ENCODE results near the gene PLXNA3. TPM values are rescaled to one million over a fixed set of nuclear protein-coding genes. Genes with fewer than 3 reads are reported as not detected.

The PLXNA3 gene
- total and polyA plus RNA-seq, 2 experiments from 2014 or later = 25.9 to 35.1 TPM

DNA sequence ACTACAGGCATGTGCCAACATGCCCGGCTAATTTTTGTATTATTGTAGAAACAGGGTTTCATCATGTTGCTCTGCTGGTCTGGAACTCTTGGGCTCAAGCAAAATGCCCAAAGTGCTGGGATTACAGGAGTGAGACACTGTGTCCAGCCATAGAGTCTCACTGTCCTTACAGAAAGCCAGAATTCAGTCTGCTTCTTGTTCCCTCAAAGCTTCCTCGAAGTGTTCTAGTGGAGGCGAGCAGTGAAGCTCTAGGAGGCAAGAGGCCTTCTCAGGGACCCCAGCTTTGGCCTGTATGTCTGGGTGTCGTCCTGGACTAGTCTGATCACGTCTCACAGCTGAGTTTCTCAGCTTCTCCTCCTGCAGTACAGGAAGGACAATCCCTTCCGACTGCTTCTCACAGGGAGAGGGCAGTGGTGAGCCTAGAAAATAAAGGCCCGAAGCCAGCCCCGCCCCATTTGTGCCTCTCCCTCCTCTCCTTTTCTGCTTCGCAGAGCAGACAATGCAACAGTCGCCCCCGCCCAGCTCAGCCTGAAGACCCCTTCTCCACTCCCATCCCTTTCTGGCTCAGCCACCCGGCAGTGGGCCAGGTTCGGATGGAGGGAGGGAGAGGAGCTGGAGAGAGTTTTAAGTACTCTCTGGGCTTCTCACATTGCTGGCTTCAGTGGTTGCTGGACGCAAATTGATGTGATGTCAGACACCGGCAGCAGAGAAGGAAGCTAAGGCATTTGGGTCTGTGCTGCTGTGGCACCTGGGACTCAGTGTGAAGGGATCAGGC lies 69.0 kb downstream of the PLXNA3 start:
- H3K4me1 ChIP-seq (ENCODE audit: insufficient read depth) = no peaks in the 10 kb centered on the region
- H2AFZ ChIP-seq = peak overlapping the region; percentile 78
- WGBS, 2 experiments (ENCODE audit: low coverage in 1 of 2, low lambda C conversion rate in 2 of 2, missing lambda C conversion rate in 2 of 2) = 0 to 1% methylated on average over 12 of the region's 15 CpGs
- peak overlapping the region; percentile 89 for H3K4me2 ChIP-seq (ENCODE audit: unreplicated experiment)
- in situ Hi-C loops (cut with MboI) = no loop called here
- no peaks in the 10 kb centered on the region for H4K20me1 ChIP-seq (ENCODE audit: insufficient read depth)
- peak; percentile 83 for DNase-seq
- no peaks in the 10 kb centered on the region for H3K27me3 ChIP-seq (replicated peaks; ENCODE audit: insufficient read depth)
- TF ChIP-seq EZH2phosphoT487 (IDR thresholded peaks at IDR 0.05; ENCODE audit: insufficient read depth, low read depth) = no peak
- TF ChIP-seq EZH2 (IDR thresholded peaks at IDR 0.05; ENCODE audit: insufficient read depth, poor library complexity, severe bottlenecking) = no peak
- H3K27ac ChIP-seq = peak overlapping the region; percentile 79
- H3K9me3 ChIP-seq (ENCODE audit: low read depth) = no peaks in the 10 kb centered on the region
- H3F3A ChIP-seq (ENCODE audit: insufficient read depth) = no peaks in the 10 kb centered on the region
- peak overlapping the region; percentile 65 for H3K4me3 ChIP-seq
- no peaks in the 10 kb centered on the region for H3K9me2 ChIP-seq (ENCODE audit: insufficient read depth)
- no peaks in the 10 kb centered on the region for H3K36me3 ChIP-seq (ENCODE audit: low read depth)
- peak overlapping the region; percentile 75 for H3K9ac ChIP-seq
- H3K79me2 ChIP-seq (ENCODE audit: insufficient read depth) = no peaks in the 10 kb centered on the region

Small RNAs within 50 kb of the gene (microRNA-seq; reads per million reads assigned to microRNA genes)
- gene MIR6858 (ENCODE audit: borderline number of aligned reads) = 3.6 reads per million

Small RNAs within 50 kb of the gene (small RNA-seq; reads per million reads assigned to genes)
- gene MIR6858 (ENCODE audit: low read depth, low replicate concordance) (not detected), gene RN7SL697P (ENCODE audit: low read depth, low replicate concordance) (not detected)

Other genes starting within 250 kb of the PLXNA3 start
- gene OPN1MW2, start 238.5 kb upstream of the PLXNA3 start, total RNA-seq (2014; rRNA removed; shearing (Covaris generic)) = not detected in 2 replicates
- not detected in 2 replicates for gene OPN1MW2, start 238.5 kb upstream of the PLXNA3 start, polyA plus RNA-seq (2016; fragmentation: Nextera tagmentation; extraction: Ambion mirVana)
- gene OPN1MW3, start 200.7 kb upstream of the PLXNA3 start, total RNA-seq (2014; rRNA removed; shearing (Covaris generic)) = not detected in 2 replicates
- gene OPN1MW3, start 200.7 kb upstream of the PLXNA3 start, polyA plus RNA-seq (2016; fragmentation: Nextera tagmentation; extraction: Ambion mirVana) = not detected in 2 replicates
- gene TEX28, start 163.2 kb upstream of the PLXNA3 start, total RNA-seq (2014; rRNA removed; shearing (Covaris generic)) = not detected in 2 replicates
- not detected in 2 replicates for gene TEX28, start 163.2 kb upstream of the PLXNA3 start, polyA plus RNA-seq (2016; fragmentation: Nextera tagmentation; extraction: Ambion mirVana)
- gene TKTL1, start 162.5 kb upstream of the PLXNA3 start, total RNA-seq (2014; rRNA removed; shearing (Covaris generic)) = not detected in 2 replicates
- not detected in 2 replicates for gene TKTL1, start 162.5 kb upstream of the PLXNA3 start, polyA plus RNA-seq (2016; fragmentation: Nextera tagmentation; extraction: Ambion mirVana)
- 2,857 and 2,903 TPM in 2 replicates for gene FLNA, start 83.6 kb upstream of the PLXNA3 start, total RNA-seq (2014; rRNA removed; shearing (Covaris generic))
- 1,377 and 1,379 TPM in 2 replicates for gene FLNA, start 83.6 kb upstream of the PLXNA3 start, polyA plus RNA-seq (2016; fragmentation: Nextera tagmentation; extraction: Ambion mirVana)
- 39.7 TPM in 2 replicates for gene EMD, start 79.0 kb upstream of the PLXNA3 start, total RNA-seq (2014; rRNA removed; shearing (Covaris generic))
- gene EMD, start 79.0 kb upstream of the PLXNA3 start, polyA plus RNA-seq (2016; fragmentation: Nextera tagmentation; extraction: Ambion mirVana) = 86.6 and 96.0 TPM in 2 replicates
- 3,014 and 6,561 TPM in 2 replicates for gene RPL10, start 59.9 kb upstream of the PLXNA3 start, total RNA-seq (2014; rRNA removed; shearing (Covaris generic))
- 1,381 and 1,435 TPM in 2 replicates for gene RPL10, start 59.9 kb upstream of the PLXNA3 start, polyA plus RNA-seq (2016; fragmentation: Nextera tagmentation; extraction: Ambion mirVana)
- gene DNASE1L1, start 49.0 kb upstream of the PLXNA3 start, total RNA-seq (2014; rRNA removed; shearing (Covaris generic)) = 60.7 TPM in 2 replicates
- 16.6 and 17.0 TPM in 2 replicates for gene DNASE1L1, start 49.0 kb upstream of the PLXNA3 start, polyA plus RNA-seq (2016; fragmentation: Nextera tagmentation; extraction: Ambion mirVana)
- gene TAFAZZIN, start 46.7 kb upstream of the PLXNA3 start, total RNA-seq (2014; rRNA removed; shearing (Covaris generic)) = 17.6 and 38.8 TPM in 2 replicates
- 18.2 and 20.5 TPM in 2 replicates for gene TAFAZZIN, start 46.7 kb upstream of the PLXNA3 start, polyA plus RNA-seq (2016; fragmentation: Nextera tagmentation; extraction: Ambion mirVana)
- gene ATP6AP1, start 29.6 kb upstream of the PLXNA3 start, total RNA-seq (2014; rRNA removed; shearing (Covaris generic)) = 73.2 and 87.8 TPM in 2 replicates
- 156 and 158 TPM in 2 replicates for gene ATP6AP1, start 29.6 kb upstream of the PLXNA3 start, polyA plus RNA-seq (2016; fragmentation: Nextera tagmentation; extraction: Ambion mirVana)
- 196 and 228 TPM in 2 replicates for gene GDI1, start 21.1 kb upstream of the PLXNA3 start, total RNA-seq (2014; rRNA removed; shearing (Covaris generic))
- gene GDI1, start 21.1 kb upstream of the PLXNA3 start, polyA plus RNA-seq (2016; fragmentation: Nextera tagmentation; extraction: Ambion mirVana) = 82.2 and 87.1 TPM in 2 replicates
- gene FAM50A, start 14.1 kb upstream of the PLXNA3 start, total RNA-seq (2014; rRNA removed; shearing (Covaris generic)) = 52.5 and 54.7 TPM in 2 replicates
- 122 and 125 TPM in 2 replicates for gene FAM50A, start 14.1 kb upstream of the PLXNA3 start, polyA plus RNA-seq (2016; fragmentation: Nextera tagmentation; extraction: Ambion mirVana)
- gene LAGE3, start 21.0 kb downstream of the PLXNA3 start, total RNA-seq (2014; rRNA removed; shearing (Covaris generic)) = 42.9 and 44.0 TPM in 2 replicates
- 49.2 and 49.7 TPM in 2 replicates for gene LAGE3, start 21.0 kb downstream of the PLXNA3 start, polyA plus RNA-seq (2016; fragmentation: Nextera tagmentation; extraction: Ambion mirVana)
- gene UBL4A, start 28.3 kb downstream of the PLXNA3 start, total RNA-seq (2014; rRNA removed; shearing (Covaris generic)) = 36.8 and 53.0 TPM in 2 replicates
- gene UBL4A, start 28.3 kb downstream of the PLXNA3 start, polyA plus RNA-seq (2016; fragmentation: Nextera tagmentation; extraction: Ambion mirVana) = 42.4 and 45.2 TPM in 2 replicates
- 48.3 and 61.0 TPM in 2 replicates for gene SLC10A3, start 32.3 kb downstream of the PLXNA3 start, total RNA-seq (2014; rRNA removed; shearing (Covaris generic))
- gene SLC10A3, start 32.3 kb downstream of the PLXNA3 start, polyA plus RNA-seq (2016; fragmentation: Nextera tagmentation; extraction: Ambion mirVana) = 49.4 and 50.8 TPM in 2 replicates
- 27.8 and 43.6 TPM in 2 replicates for gene FAM3A, start 58.0 kb downstream of the PLXNA3 start, total RNA-seq (2014; rRNA removed; shearing (Covaris generic))
- 35.2 and 35.7 TPM in 2 replicates for gene FAM3A, start 58.0 kb downstream of the PLXNA3 start, polyA plus RNA-seq (2016; fragmentation: Nextera tagmentation; extraction: Ambion mirVana)
- 55.0 and 66.0 TPM in 2 replicates for gene G6PD, start 88.6 kb downstream of the PLXNA3 start, total RNA-seq (2014; rRNA removed; shearing (Covaris generic))
- gene G6PD, start 88.6 kb downstream of the PLXNA3 start, polyA plus RNA-seq (2016; fragmentation: Nextera tagmentation; extraction: Ambion mirVana) = 42.5 and 44.3 TPM in 2 replicates
- 18.0 and 25.9 TPM in 2 replicates for gene IKBKG, start 89.3 kb downstream of the PLXNA3 start, total RNA-seq (2014; rRNA removed; shearing (Covaris generic))
- gene IKBKG, start 89.3 kb downstream of the PLXNA3 start, polyA plus RNA-seq (2016; fragmentation: Nextera tagmentation; extraction: Ambion mirVana) = 26.2 and 29.5 TPM in 2 replicates
- gene CTAG1A, start 126.9 kb downstream of the PLXNA3 start, total RNA-seq (2014; rRNA removed; shearing (Covaris generic)) = not detected in 2 replicates
- gene CTAG1A, start 126.9 kb downstream of the PLXNA3 start, polyA plus RNA-seq (2016; fragmentation: Nextera tagmentation; extraction: Ambion mirVana) = not detected in 2 replicates
- not detected in 2 replicates for gene CTAG1B, start 161.0 kb downstream of the PLXNA3 start, total RNA-seq (2014; rRNA removed; shearing (Covaris generic))
- gene CTAG1B, start 161.0 kb downstream of the PLXNA3 start, polyA plus RNA-seq (2016; fragmentation: Nextera tagmentation; extraction: Ambion mirVana) = not detected in 2 replicates
- not detected in 2 replicates for gene CTAG2, start 195.3 kb downstream of the PLXNA3 start, total RNA-seq (2014; rRNA removed; shearing (Covaris generic))
- gene CTAG2, start 195.3 kb downstream of the PLXNA3 start, polyA plus RNA-seq (2016; fragmentation: Nextera tagmentation; extraction: Ambion mirVana) = not detected in 2 replicates